KMS-11 (cell line): ENCODE measurements around the gene PRR11.
"Not testable (repeated sequence)": the region's sequence is repeated elsewhere in the genome, so short reads cannot be mapped to it uniquely, and the experiment has no call there.

Experiments
- H2AFZ ChIP-seq: fragments of 200-600 bp; sonication (generic); 2 replicates; pipeline ENCODE4 v1.6.1; 2016; ENCODE audit warnings: antibody characterized with exemption, mixed run types, low read depth
- H3K27ac ChIP-seq: fragments of 200-600 bp; sonication (generic); 2 replicates; pipeline ENCODE4 v1.6.1; 2016; ENCODE audit warnings: mild to moderate bottlenecking, mixed run types
- H3K27me3 ChIP-seq: fragments of 200-600 bp; sonication (generic); 2 replicates; pipeline ENCODE4 v1.6.1; 2017; ENCODE audit warnings: mild to moderate bottlenecking, low read depth, mixed run types, moderate library complexity; ENCODE audit not compliant: insufficient read depth
- H3K36me3 ChIP-seq: fragments of 200-600 bp; sonication (generic); 2 replicates; pipeline ENCODE4 v1.6.1; 2017; ENCODE audit warnings: mild to moderate bottlenecking, mixed run types; ENCODE audit not compliant: insufficient read depth
- H3K4me1 ChIP-seq: fragments of 200-600 bp; sonication (generic); 2 replicates; pipeline ENCODE4 v1.6.1; 2016; ENCODE audit warnings: mild to moderate bottlenecking, low read depth, mixed run types; ENCODE audit not compliant: poor library complexity, severe bottlenecking
- H3K4me2 ChIP-seq: fragments of 200-600 bp; sonication (generic); 2 replicates; pipeline ENCODE4 v1.7.0; 2016; ENCODE audit warnings: mild to moderate bottlenecking, mixed run types
- H3K4me3 ChIP-seq: fragments of 200-600 bp; sonication (generic); IDR thresholded peaks from 2 replicates; pipeline ENCODE4 v1.6.1; 2017; ENCODE audit warnings: low read depth, low read length, mixed read lengths; ENCODE audit not compliant: insufficient read depth
- H3K79me2 ChIP-seq: fragments of 200-600 bp; sonication (generic); 2 replicates; pipeline ENCODE4 v1.6.1; 2016; ENCODE audit warnings: low read depth, mixed run types; ENCODE audit not compliant: insufficient read depth
- H3K9ac ChIP-seq: fragments of 200-600 bp; sonication (generic); 2 replicates; pipeline ENCODE4 v1.6.1; 2016; ENCODE audit warnings: mild to moderate bottlenecking, mixed run types
- H4K20me1 ChIP-seq: fragments of 200-600 bp; sonication (generic); 2 replicates; pipeline ENCODE4 v1.6.1; 2016; ENCODE audit warnings: mild to moderate bottlenecking, mixed run types; ENCODE audit not compliant: insufficient read depth
- CTCF ChIP-seq: fragments of 200-600 bp; sonication (generic); conservative IDR thresholded peaks from 2 replicates; pipeline ENCODE4 v1.6.1; 2017; ENCODE audit warnings: low read depth, mild to moderate bottlenecking, antibody characterized with exemption, low read length, moderate library complexity, mixed read lengths

The PRR11 gene

GRCh38 chr17:59174671-59175070, 19.1 kb downstream of the PRR11 start:
- Histone ChIP-seq H3K79me2 (0 out of 2 replicates have a peak, but pooled peaks cover 6% of the 10 kb centered on the region), H3K36me3 (peaks cover 9% of the 10 kb centered on the region; the same call in 1 of the 2 replicates), H3K27ac (no peak overlapping the region), H3K27me3 (no peaks in the 10 kb centered on the region), H4K20me1 (no peaks in the 10 kb centered on the region), H3K4me2 (no peak overlapping the region), H3K4me1 (no peaks in the 10 kb centered on the region), H3K4me3 (no peak overlapping the region), H3K9ac (no peak overlapping the region), H2AFZ (no peak overlapping the region)
- no peak for TF ChIP-seq CTCF

GRCh38 chr17:59175076-59175475, 19.5 kb downstream of the PRR11 start:
- Histone ChIP-seq H3K9ac (no peak overlapping the region), H3K4me1 (no peaks in the 10 kb centered on the region), H3K27ac (no peak overlapping the region), H3K79me2 (0 out of 2 replicates have a peak, but pooled peaks cover 4% of the 10 kb centered on the region), H3K4me2 (no peak overlapping the region), H4K20me1 (no peaks in the 10 kb centered on the region), H3K27me3 (no peaks in the 10 kb centered on the region), H3K4me3 (no peak overlapping the region), H2AFZ (no peak overlapping the region), H3K36me3 (peaks cover 5% of the 10 kb centered on the region; the same call in 1 of the 2 replicates)
- no peak for TF ChIP-seq CTCF

GRCh38 chr17:59178266-59178985, 22.9 kb downstream of the PRR11 start:
- H2AFZ ChIP-seq = no peak overlapping the region
- no peak for TF ChIP-seq CTCF
- H3K79me2 ChIP-seq = 0 out of 2 replicates have a peak, but pooled peaks cover 11% of the 10 kb centered on the region
- H3K27ac ChIP-seq = no peak overlapping the region
- no peaks in the 10 kb centered on the region for H4K20me1 ChIP-seq
- no peak overlapping the region for H3K4me2 ChIP-seq
- no peaks in the 10 kb centered on the region for H3K27me3 ChIP-seq
- no peak overlapping the region for H3K4me3 ChIP-seq
- H3K36me3 ChIP-seq = no peaks in the 10 kb centered on the region
- no peak overlapping the region for H3K9ac ChIP-seq
- no peaks in the 10 kb centered on the region for H3K4me1 ChIP-seq

GRCh38 chr17:59179601-59180000, 24.1 kb downstream of the PRR11 start:
- not testable (repeated sequence) for H3K27ac ChIP-seq, H3K4me2 ChIP-seq, H3K4me3 ChIP-seq, H2AFZ ChIP-seq, H4K20me1 ChIP-seq, H3K9ac ChIP-seq, H3K36me3 ChIP-seq, H3K27me3 ChIP-seq, H3K4me1 ChIP-seq
- 0 out of 2 replicates have a peak, but pooled peaks cover 11% of the 10 kb centered on the region for H3K79me2 ChIP-seq

- no peaks in the 10 kb centered on the region for H3K27me3 ChIP-seq
- no peaks in the 10 kb centered on the region for H3K36me3 ChIP-seq
- no peak overlapping the region for H3K9ac ChIP-seq
- no peak for TF ChIP-seq CTCF
- H3K4me3 ChIP-seq = no peak overlapping the region
- H2AFZ ChIP-seq = no peak overlapping the region
- H3K4me2 ChIP-seq = no peak overlapping the region
- H3K79me2 ChIP-seq = 0 out of 2 replicates have a peak, but pooled peaks cover 10% of the 10 kb centered on the region
- H4K20me1 ChIP-seq = no peaks in the 10 kb centered on the region
- no peaks in the 10 kb centered on the region for H3K4me1 ChIP-seq
- H3K27ac ChIP-seq = no peak overlapping the region
Observed at GRCh38 chr17:59180626-59181025, 25.1 kb downstream of the PRR11 start.
